ENCODE results near the gene P2RX4.
A peak's percentile ranks its signal among the peaks of the same experiment; 100 is the strongest.
"Not testable (repeated sequence)": the region's sequence is repeated elsewhere in the genome, so short reads cannot be mapped to it uniquely, and the experiment has no call there.

P2RX4 gene

DNA sequence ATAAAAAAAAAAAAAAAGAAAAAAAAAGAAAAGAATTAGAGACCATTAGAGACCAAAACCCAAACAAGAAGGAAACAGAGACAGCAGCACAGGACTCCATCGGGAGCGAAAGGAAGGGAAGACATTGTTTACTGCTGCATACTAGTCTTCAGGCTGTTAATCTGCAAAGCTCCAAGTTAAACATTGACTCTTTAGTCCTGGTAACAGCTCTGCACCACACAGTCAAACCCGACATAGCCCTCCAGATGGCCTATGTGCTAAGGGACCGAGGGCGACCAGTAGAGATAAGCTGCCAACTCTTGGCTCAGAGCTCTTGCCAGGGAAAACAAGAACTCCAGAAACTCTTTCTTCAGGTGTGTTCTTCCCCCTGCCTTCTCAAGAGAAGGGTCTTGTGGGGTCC lies 7.8 kb downstream of the P2RX4 start:
- Histone ChIP-seq H3K4me3 (no peak overlapping the region), H3K27ac (no peak overlapping the region)

DNA sequence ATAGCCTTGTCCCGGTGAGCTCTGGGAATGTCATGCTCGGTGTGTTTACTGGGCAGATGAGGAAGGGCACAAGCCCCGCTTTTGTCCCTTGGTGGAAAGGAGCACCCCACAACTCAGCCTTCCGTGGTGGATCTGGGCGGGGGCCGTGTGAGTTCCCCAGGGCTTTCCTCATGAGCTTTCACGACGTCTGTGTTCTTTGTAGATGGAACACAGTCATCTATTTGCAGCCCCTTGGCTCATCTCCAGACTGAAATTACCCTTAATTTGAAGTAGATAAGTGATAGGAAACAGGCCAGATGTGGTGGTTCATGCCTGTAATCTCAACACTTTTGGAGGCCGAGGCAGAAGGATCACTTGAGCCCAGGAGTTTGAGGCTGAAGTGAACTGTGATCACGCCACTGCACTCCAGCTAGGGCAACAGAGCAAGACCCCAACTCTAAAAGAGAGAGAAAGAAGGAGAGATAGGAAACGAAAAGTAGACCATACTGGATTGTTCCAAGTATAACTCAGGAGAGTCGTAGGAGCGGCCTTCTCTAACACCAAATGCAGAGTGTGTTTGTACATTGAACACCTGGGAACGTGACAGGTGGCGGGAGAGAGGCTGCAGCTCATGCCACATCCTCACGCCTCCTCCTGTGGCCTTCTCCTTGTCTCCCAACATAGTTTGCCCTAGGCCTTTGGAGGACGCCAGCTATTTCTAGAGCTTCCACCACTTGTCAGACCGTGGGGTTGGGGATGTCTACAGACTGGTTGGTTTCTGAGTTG lies 8.8 kb downstream of the P2RX4 start:
- H3K4me3 ChIP-seq: no peak overlapping the region
- H3K27ac ChIP-seq: no peak overlapping the region

- Histone ChIP-seq H3K27ac (no peak overlapping the region), H3K4me3 (no peak overlapping the region)
Observed at GRCh38 chr12:121219353-121219986, 9.5 kb downstream of the P2RX4 start.

DNA sequence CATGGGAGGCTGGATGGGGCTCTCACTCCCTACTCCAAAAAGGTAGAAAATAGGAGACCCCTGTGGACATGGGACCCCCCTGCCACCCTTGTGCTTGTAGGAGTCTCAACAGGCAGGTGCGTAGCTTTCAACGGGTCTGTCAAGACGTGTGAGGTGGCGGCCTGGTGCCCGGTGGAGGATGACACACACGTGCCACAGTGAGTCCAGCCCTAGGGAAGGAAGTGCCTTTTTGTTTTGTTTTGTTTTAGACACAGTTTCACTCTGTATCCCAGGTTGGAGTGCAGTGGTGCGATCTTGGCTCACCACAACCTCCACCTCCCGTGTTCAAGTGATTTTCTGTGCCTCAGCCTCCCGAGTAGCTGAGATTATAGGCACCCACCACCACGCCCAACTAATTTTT lies 12.9 kb downstream of the P2RX4 start:
- no peak overlapping the region for H3K4me3 ChIP-seq
- H3K27ac ChIP-seq: peak overlapping the region in 4 of 21 experiments; percentile 11 to 32 (median 22)

DNA sequence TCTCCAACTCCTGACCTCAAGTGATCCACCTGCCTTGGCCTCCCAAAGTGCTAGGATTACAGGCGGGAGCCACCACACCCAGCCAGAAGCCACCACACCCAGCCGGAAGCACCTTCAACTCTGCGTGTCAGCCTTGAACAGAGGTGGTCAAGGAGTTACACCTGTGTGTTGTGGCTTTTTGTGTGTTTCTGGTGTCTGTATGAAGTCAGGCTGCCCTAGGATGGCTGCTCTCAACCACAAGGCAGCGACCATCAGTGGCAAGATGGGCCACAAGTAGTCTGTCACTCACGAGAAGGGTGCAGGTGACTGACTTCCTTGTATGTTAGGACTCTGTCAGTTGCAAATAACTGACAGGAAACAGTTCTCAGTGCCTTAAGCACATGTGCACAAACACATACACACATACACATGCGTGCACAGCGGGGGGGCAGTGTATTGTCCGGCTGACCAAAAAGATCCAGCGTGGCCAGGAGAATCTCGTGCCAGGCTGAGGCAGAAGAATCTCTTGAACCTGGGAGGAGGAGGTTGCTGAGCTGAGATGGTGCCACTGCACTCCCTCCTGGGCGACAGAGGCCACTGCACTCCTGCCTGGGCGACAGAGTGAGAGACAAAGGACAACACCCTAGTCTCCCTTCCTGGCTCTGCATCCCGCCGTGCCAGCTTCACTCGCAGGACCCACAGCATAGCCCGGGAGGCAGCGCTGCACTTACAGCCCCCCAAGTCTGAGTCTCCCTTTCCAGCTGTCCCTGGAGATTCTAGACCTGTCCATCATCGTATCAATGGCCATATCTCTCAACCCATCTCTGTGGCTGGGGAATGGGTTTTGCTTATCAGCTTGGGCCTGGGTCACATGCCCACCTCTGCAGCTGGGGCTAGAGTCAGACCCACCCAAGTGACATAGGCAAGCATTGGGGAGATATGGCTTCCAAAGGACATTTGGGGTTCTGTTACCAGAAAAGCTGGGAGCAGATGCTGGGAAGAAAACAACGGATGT lies 13.7 kb downstream of the P2RX4 start:
- no peak overlapping the region for H3K4me3 ChIP-seq
- H3K27ac ChIP-seq: peak overlapping the region in 4 of 21 experiments; percentile 11 to 32 (median 22)

- peak overlapping the region in 2 of 21 experiments; percentile 23 to 32 for H3K27ac ChIP-seq
- no peak overlapping the region for H3K4me3 ChIP-seq
Observed at GRCh38 chr12:121224591-121224990, 14.7 kb downstream of the P2RX4 start.

GRCh38 chr12:121226399-121226798 lies 16.5 kb downstream of the P2RX4 start:
- Histone ChIP-seq H3K4me3 (no peak overlapping the region), H3K27ac (no peak overlapping the region)

DNA sequence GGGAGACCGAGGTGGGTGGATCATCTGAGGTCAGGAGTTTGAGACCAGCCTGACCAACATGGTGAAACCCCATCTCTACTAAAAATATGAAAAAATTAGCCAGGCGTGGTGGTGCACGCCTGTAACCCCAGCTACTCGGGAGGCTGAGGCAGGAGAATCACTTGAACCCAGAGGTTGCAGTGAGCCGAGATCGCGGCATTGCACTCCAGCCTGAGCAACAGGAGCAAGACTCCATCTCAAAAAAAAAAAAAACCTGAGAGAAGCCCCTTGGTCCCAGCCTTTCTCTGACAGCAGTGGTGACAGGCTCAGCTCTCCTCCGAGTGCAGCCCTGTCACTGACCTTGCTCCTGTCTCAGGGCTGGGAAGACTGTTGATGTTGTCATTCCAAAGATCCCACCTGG lies 16.9 kb downstream of the P2RX4 start:
- H3K27ac ChIP-seq: peak overlapping the region in 2 of 21 experiments; percentile 10 to 33

DNA sequence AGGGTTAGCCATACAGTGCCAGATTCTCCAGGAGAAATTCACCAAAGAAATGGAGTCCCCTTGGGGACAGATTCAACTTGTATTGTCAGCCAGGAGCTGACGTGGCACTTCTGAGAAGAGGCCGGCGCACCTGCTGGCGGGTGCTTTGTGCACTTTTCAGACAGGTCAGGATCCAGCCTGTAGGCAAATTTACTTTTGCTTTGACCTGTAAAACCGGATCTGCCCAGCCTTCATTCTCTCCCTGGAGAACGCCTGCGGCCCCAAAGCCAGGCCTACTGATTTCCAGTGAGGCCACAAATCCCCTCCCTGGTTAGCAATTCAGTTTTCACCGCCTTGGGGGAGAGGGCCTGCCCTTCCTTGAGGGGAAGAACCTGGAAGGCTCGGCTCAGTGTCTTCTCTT lies 17.4 kb downstream of the P2RX4 start:
- H3K27ac ChIP-seq: peak overlapping the region in 2 of 21 experiments; percentile 10 to 33
- no peak overlapping the region for H3K4me3 ChIP-seq

More for the DNA sequence above, 16.9 kb downstream of the P2RX4 start:
- H3K4me3 ChIP-seq: not testable (repeated sequence)

- H3K27ac ChIP-seq: peak overlapping the region in 3 of 21 experiments; percentile 16 to 37 (median 29)
Observed at GRCh38 chr12:121228919-121229665, 19.2 kb downstream of the P2RX4 start.

DNA sequence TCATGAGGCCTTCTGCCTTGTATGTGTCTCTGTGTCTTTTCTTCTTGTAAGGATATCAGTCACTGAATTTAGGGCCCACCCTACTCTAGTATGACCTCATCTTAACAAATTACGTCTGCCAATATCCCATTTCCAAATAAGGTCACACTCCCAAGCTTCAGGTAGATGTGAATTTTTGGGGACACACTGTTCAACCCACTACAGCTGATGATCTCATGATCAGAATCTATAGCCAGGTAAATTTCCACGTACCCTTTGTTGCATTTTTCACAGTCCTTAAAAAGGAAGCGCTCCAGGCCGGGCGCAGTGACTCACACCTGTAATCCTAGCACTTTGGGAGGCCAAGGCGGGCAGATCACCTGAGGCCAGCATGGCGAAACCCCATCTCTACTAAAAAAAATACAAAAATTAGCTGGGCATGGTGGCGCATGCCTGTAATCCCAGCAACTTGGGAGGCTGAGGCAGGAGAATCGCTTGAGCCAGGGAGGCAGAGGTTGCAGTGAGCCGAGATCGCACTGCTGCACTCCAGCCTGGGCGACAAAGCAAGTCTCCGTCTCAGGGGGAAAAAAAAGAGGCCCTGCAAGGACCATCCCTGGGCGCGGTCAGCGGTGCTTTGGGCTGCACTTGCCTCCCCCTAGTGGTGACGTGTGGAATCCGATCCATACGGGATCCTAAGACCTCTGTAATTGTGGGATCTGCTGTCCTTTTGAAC lies 20.1 kb downstream of the P2RX4 start:
- not testable (repeated sequence) for H3K4me3 ChIP-seq
- H3K27ac ChIP-seq: peak overlapping the region in 2 of 21 experiments; percentile 16 to 29

More at GRCh38 chr12:121228919-121229665, 19.2 kb downstream of the P2RX4 start:
- H3K4me3 ChIP-seq: no peak overlapping the region

DNA sequence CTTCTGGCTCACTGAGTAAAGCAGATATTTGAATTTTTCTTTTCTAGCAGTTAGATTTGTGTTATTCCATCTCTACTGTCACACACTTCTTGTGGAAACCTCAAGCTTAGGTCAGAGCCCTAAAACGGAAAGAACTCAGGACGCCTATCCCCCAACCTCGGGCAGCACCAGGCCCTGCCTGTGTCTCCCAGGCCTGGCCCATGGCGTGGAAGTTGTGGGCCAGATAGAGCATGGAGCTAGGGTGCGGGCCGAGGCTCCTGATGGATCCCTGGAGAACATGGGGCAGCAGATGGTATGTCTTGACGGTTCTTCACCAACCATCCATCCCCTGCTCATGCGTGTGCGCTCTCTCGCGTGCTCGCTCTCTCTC lies 20.6 kb downstream of the P2RX4 start:
- no peak overlapping the region for H3K4me3 ChIP-seq
- H3K27ac ChIP-seq: no peak overlapping the region

DNA sequence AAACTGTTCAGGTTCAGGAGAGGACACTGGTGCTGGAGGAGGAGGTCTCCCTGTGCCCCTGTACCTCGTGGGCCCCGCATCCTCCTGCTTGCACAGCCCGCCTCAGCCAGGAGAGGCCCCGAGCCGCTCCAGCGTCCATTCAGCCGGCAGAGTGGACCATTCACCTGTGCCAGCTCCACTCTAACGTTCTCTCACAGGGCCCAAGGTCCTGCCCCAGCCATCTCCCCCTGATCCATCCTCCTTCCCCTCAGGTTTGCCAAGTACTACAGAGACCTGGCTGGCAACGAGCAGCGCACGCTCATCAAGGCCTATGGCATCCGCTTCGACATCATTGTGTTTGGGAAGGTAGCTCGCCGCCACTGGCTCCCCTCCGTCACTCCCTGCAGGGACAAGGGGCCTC lies 22.2 kb downstream of the P2RX4 start:
- H3K27ac ChIP-seq: no peak overlapping the region

GRCh38 chr12:121232977-121233627 lies 23.2 kb downstream of the P2RX4 start:
- Histone ChIP-seq H3K4me3 (no peak overlapping the region), H3K27ac (no peak overlapping the region)

More for the DNA sequence above, 22.2 kb downstream of the P2RX4 start:
- H3K4me3 ChIP-seq: no peak overlapping the region

- H3K4me3 ChIP-seq: no peak overlapping the region
- no peak overlapping the region for H3K27ac ChIP-seq
Observed at GRCh38 chr12:121233628-121234020, 23.7 kb downstream of the P2RX4 start.

DNA sequence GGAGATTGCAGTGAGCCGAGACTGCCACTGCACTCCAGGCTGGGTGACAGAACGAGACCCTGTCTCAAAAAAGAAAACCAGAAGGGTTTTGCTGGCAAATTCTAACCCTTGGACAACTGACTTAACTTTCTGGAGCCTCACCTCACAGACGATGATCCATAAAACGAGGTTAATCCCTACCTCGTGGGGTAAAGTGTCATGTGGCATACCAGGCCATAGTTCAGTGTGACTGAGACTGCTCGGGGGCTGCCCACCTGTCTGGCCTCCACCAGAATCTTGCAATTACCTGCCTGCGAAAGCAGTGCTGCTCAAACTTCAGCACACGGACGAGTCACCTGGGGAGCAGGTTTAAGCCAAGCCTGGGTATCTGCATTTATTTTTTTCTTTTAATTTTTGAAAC lies 26.8 kb downstream of the P2RX4 start:
- H3K4me3 ChIP-seq: no peak overlapping the region
- H3K27ac ChIP-seq: no peak overlapping the region

GRCh38 chr12:121237415-121237814 lies 27.5 kb downstream of the P2RX4 start:
- no peak overlapping the region for H3K4me3 ChIP-seq
- H3K27ac ChIP-seq: no peak overlapping the region

- Histone ChIP-seq H3K4me3 (no peak overlapping the region), H3K27ac (peak overlapping the region in 4 of 21 experiments; percentile 29 to 69 (median 48))
Observed at GRCh38 chr12:121238086-121238485, 28.2 kb downstream of the P2RX4 start.

All from skin epidermis (tissue), 12 donors.